Left ventricle myocardium superior (tissue), 1 donor: Measurements from ENCODE around the gene APELA. TPM values are rescaled to one million over a fixed set of nuclear protein-coding genes. Genes with fewer than 3 reads are reported as not detected.
"Not testable (repeated sequence)": the region's sequence is repeated elsewhere in the genome, so short reads cannot be mapped to it uniquely, and the experiment has no call there.

ENCODE experiments used
- ATAC-seq: fragments of 200-7000 bp; cut with Tn5 transposase; one replicate; pipeline ENCODE4 v1.9.1; 2020; ENCODE audit warnings: mild to moderate bottlenecking, moderate library complexity
- DNase-seq: peaks from one replicate; pipeline ENCODE4 v3.0.0-alpha.2; 2020
- intact Hi-C: fragments of 100-400 bp; cut with micrococcal nuclease; formaldehyde crosslinking; loops from one replicate; pipeline ENCODE4 v1.11.0; 2022
- total RNA-seq: library from RNA; stranded (reverse); fragmentation: NEBNext Ultra II Directional; extraction: Animal tissue kit (Norgen Biotek cat#: 25700); gene quantifications from one replicate; pipeline ENCODE4 v1.2.1, GENCODE V29; 2021
- donor health status: DM: no; HTN: yes; CAD: no; lungs with severe emphysema.

Gene APELA
- total RNA-seq, 1 donor from 2014 or later, result not detected

DNA sequence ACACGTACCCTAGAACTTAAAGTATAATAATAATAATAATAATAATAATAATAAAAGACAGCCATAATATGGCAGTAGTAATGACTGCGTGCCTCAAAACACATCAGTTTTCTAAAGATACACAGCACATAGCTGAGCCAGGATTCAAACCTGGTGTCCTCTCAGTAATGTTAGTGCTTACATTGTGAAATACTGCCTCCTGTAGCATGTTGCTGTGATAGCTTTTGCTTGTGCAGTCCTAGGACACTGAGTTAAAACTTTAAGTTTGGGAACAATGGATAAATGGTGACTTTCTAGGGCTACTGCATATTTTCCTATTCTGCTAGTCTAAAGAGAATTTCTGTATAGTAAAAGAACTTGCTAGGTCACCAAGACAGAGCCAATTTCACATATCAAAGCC, 36.5 kb downstream of the APELA start:
- ATAC-seq, intact Hi-C loops, DNase-seq: not testable (repeated sequence)

DNA sequence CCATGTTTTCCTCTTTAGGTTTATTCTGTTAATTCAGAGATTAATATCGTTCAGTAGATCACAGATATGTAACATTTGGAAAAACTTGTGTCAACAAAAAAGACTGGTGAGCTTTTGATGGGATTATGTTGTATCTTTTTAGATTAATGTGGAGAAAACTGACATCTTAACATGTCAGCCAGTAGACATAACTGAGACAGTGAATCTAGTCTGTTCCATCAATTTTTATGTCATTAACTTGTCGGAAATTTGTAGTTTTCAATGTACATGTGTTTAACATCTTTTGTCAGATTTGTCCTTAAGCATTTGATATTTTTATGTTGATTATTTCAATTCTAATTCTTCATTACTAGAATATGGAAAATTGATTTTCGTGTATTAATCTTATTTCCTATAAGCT, 42.0 kb downstream of the APELA start:
- DNase-seq, result no peak
- ATAC-seq, result no peak
- intact Hi-C loops, result no loop called here

DNA sequence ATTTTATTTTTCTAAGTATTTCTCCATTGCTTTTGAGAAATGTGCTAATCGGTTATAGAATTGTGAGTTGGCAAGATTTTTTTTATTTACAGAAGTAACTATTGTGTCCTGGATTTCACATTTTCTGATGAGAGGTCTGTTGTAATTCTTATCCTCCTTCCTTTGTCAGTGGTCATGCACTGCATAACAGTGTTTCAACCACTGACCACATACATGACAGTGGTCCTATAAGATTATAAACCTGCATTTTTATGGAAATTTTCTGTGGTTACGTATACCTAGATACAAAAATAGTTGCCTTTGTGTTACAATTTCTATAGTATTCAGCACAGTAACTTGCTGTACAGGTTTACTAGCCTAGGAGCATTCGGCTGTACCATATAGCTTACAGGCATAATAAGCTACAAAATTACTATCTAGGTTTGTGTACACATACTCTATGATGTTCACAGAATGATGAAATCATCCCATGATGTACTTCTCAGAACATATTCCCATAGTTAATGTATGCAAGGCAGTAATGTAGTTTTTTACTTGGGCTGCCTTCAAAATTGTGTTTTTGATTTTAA, 47.8 kb downstream of the APELA start:
- no peak for DNase-seq
- intact Hi-C loops, result no loop called here
- no peak for ATAC-seq

DNA sequence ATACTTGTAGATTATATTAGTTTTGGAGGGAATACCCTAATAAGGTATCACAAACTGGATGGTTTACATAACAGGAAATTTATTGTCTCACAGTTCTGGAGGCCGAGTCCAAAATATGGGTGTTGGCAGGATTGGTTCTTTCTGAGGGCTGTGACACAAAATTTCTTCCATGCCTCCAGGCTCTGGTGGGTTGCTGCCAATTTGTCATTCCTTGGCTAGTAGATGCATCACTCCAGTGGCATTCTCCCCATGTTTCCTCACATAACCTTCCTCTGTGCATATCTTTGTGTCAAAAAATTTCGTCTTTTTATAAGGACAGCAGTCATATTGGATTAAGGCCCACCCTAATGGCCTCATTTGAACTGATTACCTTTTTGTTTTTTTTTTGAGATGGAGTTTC, 49.3 kb downstream of the APELA start:
- ATAC-seq, result no peak
- intact Hi-C loops, result no loop called here
- DNase-seq, result no peak

DNA sequence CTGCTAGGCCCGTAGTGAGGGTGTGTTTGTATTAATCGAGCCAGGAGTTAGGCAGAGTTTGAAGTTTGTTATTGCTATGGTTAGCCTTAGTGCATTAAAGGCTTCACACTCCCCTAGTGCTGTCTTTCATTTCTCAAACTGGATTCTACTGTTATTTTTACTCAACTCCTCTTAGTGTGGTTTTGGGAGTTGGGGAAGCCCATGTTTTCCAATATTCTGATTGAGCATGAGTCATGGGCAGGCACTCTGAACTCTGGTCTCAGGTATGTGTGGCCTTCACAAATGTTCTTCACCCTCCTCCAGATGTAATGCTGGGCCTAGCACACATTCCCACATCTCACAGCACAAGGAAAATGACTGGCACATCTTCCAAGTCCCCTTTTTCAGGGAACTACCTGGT, 50.1 kb downstream of the APELA start:
- ATAC-seq, intact Hi-C loops, DNase-seq: not testable (repeated sequence)

DNA sequence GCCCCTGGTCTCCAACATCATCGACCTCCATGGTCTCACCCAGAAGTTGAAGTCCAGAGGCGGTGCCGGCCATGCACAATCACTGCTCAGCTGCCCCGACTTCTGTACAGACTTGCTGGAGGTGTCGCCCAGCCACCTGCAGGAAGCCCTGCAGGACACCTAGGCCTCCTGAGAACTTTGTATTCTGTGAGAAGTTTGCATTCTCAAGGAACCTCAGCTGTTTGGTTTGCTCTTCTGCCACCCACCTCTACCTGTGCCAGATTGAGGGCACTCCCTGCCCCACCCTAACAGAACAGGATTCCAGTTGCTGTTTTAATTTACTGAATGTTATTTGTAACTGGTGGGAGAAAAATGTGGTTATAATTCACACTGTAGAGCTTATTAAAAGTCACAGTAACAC, 53.7 kb downstream of the APELA start:
- DNase-seq (no peak), ATAC-seq (no peak)
- intact Hi-C loops, result no loop called here

DNA sequence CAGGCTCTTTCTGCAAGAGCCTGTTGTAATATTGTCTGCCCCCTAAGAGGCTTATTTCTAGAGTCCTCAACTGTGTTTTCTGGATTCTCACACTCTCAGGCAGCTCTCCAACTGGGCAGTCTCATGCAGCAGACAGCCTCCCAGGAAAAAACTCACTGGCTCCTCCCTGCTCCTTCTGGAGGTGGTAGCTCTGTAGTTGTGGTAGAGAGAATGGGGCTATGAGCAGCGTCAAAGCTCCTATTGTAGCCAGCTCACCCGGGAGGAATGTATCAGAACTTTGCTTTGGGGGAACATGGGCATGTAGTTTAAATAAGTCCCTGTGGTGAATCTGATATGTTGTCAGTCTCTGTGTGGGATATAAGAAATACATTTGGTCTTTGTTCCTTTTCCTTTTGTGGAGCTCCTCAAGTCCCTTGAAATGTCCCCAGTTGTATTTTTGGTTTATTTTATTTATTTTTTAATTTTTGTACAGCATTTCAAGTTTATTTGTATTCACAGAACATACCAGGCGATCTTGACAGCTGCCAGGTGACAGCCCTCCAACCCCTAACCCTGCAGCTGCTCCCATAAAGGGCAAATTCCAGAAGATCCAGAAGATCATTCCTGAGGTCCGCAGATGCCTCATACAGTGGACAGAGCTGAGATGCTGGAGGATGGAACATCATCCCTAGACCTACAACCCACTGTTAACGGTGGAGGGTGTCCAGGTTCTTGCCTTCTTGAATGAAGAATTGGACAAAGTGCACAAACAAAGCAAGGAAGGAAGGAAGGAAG, 54.8 kb downstream of the APELA start:
- intact Hi-C loops, result no loop called here
- DNase-seq (no peak), ATAC-seq (no peak)

DNA sequence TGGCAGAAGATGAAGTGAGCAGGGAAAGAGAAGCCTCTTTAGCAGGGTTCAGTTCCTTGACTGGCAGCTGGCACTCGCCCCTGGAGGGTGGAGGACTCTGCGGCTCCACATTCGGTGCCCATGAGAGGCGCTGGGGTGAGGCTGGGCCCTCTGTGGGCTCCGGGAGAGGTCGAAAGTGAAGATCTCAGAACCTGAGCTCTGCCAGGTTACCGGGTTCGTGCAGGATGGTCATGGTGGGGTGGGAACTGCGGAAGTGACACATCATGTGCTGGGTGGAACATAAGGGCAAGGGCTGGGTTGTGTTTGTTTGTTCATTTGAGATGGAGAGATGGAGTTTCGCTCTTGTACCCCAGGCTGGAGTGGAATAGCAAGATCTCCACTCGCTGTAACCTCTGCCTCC, 56.3 kb downstream of the APELA start:
- DNase-seq (no peak), ATAC-seq (no peak)
- intact Hi-C loops, result no loop called here

DNA sequence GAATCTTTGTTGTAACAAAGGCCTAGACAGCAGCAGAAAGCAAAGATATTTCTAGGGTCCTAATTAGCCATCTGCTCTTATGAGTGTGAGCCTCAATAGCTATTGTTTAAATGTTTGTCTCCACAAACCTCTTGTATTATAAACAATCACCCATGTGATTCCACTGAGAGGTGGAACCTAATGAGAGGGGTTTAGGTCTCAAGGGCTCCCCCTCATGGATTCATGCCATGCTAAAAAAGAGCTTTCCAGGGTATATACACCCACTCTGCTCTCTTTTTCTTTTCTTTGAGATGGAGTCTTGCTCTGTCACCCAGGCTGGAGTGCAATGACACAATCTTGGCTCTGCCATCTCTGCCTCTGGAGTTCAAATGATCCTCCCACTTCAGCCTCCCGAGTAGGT, 58.4 kb downstream of the APELA start:
- DNase-seq (no peak), ATAC-seq (no peak)
- intact Hi-C loops, result no loop called here

DNA sequence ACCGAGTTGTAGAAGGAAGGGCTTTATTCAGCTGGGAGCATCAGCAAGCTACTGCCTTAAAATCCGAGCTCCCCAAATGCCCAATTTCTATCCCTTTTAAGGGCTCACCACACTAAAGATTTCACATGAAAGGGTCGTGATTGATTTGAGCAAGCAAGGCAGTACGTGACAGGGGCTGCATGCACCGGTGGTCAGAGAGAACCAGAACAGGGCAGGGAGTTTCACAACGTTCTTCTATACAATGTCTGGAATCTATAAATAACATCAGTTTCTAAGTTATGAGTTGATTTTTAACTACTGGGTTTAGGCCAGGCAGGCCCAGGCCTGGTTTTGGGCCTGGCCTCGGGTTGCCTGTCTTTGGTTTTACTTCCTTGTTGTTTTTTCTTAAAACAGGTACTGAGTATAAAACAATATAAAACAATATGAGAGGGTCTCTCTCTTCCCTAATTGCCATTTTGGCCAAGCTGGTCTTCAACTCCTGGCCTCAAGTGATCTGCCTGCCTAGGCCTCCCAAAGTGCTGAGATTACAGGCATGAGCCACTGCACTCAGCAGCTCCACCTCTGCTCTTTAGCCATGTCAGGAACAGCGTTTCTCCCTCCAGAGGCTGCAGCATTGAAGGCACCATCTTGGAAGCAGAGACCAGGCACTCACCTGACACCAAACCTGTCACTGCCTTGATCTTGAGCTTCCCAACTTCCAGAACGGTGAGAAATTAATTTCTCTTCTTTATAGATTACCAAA, 59.1 kb downstream of the APELA start:
- DNase-seq, intact Hi-C loops, ATAC-seq: not testable (repeated sequence)

DNA sequence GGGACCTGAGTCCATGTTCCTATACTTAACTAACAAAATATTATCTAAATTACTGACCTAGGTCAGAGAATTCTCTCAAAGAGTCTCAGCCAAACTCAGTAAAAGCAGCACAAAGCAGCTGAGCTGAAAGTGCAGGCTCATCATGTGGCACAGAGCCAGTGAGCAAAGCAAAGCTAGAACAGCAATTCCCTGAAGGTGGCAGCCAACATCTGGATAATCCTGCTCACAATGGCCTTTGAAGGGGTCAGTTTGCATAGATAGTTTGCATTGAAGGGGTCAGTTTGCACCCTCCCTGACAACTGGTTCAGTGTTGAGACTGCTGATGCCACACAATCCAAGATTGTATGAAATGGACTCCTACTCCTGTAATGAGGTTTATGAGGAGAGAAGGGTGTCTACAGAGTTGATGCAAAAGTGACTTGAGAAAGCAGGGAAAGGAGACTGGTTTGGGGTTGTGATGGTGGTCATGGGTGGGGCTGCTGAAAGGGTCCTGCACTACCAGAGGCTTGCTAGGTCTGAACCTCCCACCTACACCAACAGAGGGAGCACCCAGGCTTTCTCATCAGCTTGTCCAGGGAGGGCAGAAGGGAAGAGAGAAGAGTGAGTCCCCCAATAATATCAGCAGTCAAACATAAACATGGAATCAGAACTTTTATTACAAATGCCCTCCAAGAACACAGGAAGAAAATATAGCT, 60.7 kb downstream of the APELA start:
- no peak for ATAC-seq

DNA sequence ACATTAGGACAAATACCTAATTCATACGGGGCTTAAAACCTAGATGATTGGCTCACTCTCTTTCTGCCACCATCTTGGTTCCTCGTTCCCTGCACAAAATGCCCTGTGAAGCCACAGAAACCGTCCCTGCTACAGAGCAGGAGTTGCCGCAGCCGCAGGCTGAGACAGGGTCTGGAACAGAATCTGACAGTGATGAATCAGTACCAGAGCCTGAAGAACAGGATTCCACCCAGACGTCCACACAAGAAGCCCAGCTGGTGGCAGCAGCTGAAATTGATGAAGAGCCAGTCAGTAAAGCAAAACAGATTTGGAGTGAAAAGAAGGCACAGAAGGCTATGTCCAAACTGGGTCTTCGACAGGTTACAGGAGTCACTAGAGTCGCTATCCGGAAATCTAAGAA, 66.2 kb downstream of the APELA start:
- intact Hi-C loops, result no loop called here
- no peak for ATAC-seq

More for the DNA sequence above, 60.7 kb downstream of the APELA start:
- no peak for DNase-seq
- intact Hi-C loops, result no loop called here

DNA sequence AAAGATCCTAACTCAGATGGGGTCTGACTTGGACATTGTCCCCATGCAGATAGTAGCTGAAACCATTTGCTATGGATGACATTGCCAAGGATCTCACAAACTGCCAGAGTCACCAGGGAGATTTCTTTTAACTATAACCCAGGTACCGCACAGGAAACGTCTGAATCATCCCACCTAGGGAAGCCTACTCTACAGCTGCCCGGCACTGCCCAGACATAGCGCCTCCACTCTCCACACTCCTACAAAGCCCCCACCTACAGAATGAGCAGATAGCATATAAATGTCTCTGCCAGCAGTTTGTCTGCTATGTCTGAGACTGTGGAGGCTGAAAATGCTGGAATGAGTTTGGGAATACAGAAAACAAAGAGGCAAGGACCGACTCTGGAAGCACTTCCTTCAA, 68.2 kb downstream of the APELA start:
- intact Hi-C loops, result no loop called here
- DNase-seq (no peak), ATAC-seq (no peak)

More for the DNA sequence above, 66.2 kb downstream of the APELA start:
- no peak for DNase-seq

DNA sequence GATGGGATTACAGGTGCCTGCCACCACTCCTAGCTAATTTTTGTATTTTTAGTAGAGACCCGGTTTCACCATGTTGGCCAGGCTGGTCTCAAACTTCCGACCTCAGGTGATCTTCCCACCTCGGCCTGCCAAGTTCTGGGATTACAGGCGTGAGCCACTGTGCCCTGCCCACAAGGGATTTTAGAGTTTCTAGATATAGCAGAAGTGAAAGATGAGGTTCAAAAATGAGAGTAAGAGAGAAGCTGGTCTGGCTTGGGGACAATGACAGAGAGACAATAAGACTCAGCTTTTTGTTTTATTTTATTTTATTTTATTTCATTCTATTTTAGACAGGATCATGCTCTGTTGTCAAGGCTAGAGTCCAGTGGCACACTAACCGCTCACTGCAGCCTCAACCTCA, 69.8 kb downstream of the APELA start:
- DNase-seq (no peak), ATAC-seq (no peak)
- intact Hi-C loops, result no loop called here

Other genes starting within 250 kb of the APELA start
- gene SMIM31, start 123.0 kb upstream of the APELA start, total RNA-seq, result not detected
- gene TRIM61, start 100.5 kb downstream of the APELA start, total RNA-seq, result 2.4 TPM
- gene TRIM60, start 154.8 kb downstream of the APELA start, total RNA-seq, result not detected
- not detected for gene TRIM75, start 176.7 kb downstream of the APELA start, total RNA-seq
- 17.8 TPM for gene TMEM192, start 235.7 kb downstream of the APELA start, total RNA-seq